Osteoblast (primary cell): ENCODE measurements around the gene MAPK9. TPM values are rescaled to one million over a fixed set of nuclear protein-coding genes. Genes with fewer than 3 reads are reported as not detected.

Experiments used
- DNase-seq: peaks from one replicate; pipeline ENCODE4 v3.0.0; 2011; ENCODE audit warnings: low spot score, mixed read lengths; ENCODE audit not compliant: insufficient read length; ENCODE audit errors: missing footprints
- H2AFZ ChIP-seq: 2 replicates; pipeline ENCODE4 v1.6.0; 2011; ENCODE audit warnings: mild to moderate bottlenecking, low read length
- H3K27ac ChIP-seq: 2 replicates; pipeline ENCODE4 v1.5.1; 2011; ENCODE audit warnings: mild to moderate bottlenecking, low read depth, low read length, moderate library complexity
- H3K27me3 ChIP-seq: 2 replicates; pipeline ENCODE4 v1.6.0; 2012; ENCODE audit warnings: mild to moderate bottlenecking, control low read depth, inconsistent platforms, low read length, moderate library complexity; ENCODE audit not compliant: insufficient read depth
- H3K36me3 ChIP-seq: 2 replicates; pipeline ENCODE4 v1.5.1; 2011; ENCODE audit warnings: mild to moderate bottlenecking, low read length, control low read depth, moderate library complexity; ENCODE audit not compliant: insufficient read depth
- H3K4me1 ChIP-seq: 2 replicates; pipeline ENCODE4 v1.5.1; 2011; ENCODE audit warnings: mild to moderate bottlenecking, low read length, control low read depth, moderate library complexity; ENCODE audit not compliant: insufficient read depth
- H3K4me2 ChIP-seq: 2 replicates; pipeline ENCODE4 v1.6.0; 2011; ENCODE audit warnings: mild to moderate bottlenecking, low read length; ENCODE audit not compliant: insufficient read depth
- H3K4me3 ChIP-seq: fragments of 200-600 bp; sonication (generic); 3 replicates; pipeline ENCODE4 v1.5.1; 2012; ENCODE audit warnings: mild to moderate bottlenecking, low read length, inconsistent platforms; ENCODE audit not compliant: insufficient read depth
- H3K79me2 ChIP-seq: 2 replicates; pipeline ENCODE4 v1.6.0; 2012; ENCODE audit warnings: mild to moderate bottlenecking, low read length, control low read depth, inconsistent platforms; ENCODE audit not compliant: insufficient read depth
- H3K9me3 ChIP-seq: 2 replicates; pipeline ENCODE4 v1.5.1; 2011; ENCODE audit warnings: low read depth, low read length, control low read depth
- H4K20me1 ChIP-seq: 2 replicates; pipeline ENCODE4 v1.6.0; 2012; ENCODE audit warnings: mild to moderate bottlenecking, low read length, control low read depth; ENCODE audit not compliant: insufficient read depth
- CTCF ChIP-seq: IDR thresholded peaks from 2 replicates; pipeline ENCODE4 v1.5.1; 2011; ENCODE audit warnings: mild to moderate bottlenecking, low read depth, low read length, moderate library complexity; ENCODE audit errors: extremely low read depth
- total RNA-seq: library from RNA; depleted of rRNA; stranded (reverse); fragments of >200 nt; gene quantifications from 2 replicates; pipeline ENCODE4 v1.2.3, GENCODE V29; 2012

Gene MAPK9
- total RNA-seq, 1 donor: 31.8 TPM

GRCh38 chr5:180291234-180291940, 496 bp downstream of the MAPK9 start:
- H3K9me3 ChIP-seq: no peaks in the 10 kb centered on the region
- H3K4me1 ChIP-seq: peaks cover 16% of the 10 kb centered on the region
- H3K27me3 ChIP-seq: no peaks in the 10 kb centered on the region
- peaks cover 25% of the 10 kb centered on the region for H4K20me1 ChIP-seq
- H3K4me2 ChIP-seq: peak overlapping the region; percentile 91
- H2AFZ ChIP-seq: peak overlapping the region; percentile 84
- peak; percentile 37 for DNase-seq
- peaks cover 50% of the 10 kb centered on the region for H3K79me2 ChIP-seq
- H3K4me3 ChIP-seq: peak overlapping the region; percentile 85
- no peaks in the 10 kb centered on the region for H3K36me3 ChIP-seq
- no peak for TF ChIP-seq CTCF
- H3K27ac ChIP-seq: no peak overlapping the region

- DNase-seq: no peak
- Histone ChIP-seq H3K27me3 (no peaks in the 10 kb centered on the region), H3K9me3 (no peaks in the 10 kb centered on the region), H3K4me2 (peak overlapping the region; percentile 91), H4K20me1 (peaks cover 25% of the 10 kb centered on the region), H3K27ac (no peak overlapping the region), H3K36me3 (no peaks in the 10 kb centered on the region), H2AFZ (peak overlapping the region; percentile 15), H3K4me3 (peak overlapping the region; percentile 85), H3K79me2 (peaks cover 52% of the 10 kb centered on the region), H3K4me1 (peaks cover 16% of the 10 kb centered on the region)
- TF ChIP-seq CTCF: no peak
Observed at GRCh38 chr5:180290568-180291233, 1.2 kb downstream of the MAPK9 start.

GRCh38 chr5:180289966-180290365, 1.9 kb downstream of the MAPK9 start:
- no peak overlapping the region for H3K27ac ChIP-seq
- no peak overlapping the region for H3K4me2 ChIP-seq
- H2AFZ ChIP-seq: no peak overlapping the region
- H3K27me3 ChIP-seq: no peaks in the 10 kb centered on the region
- H4K20me1 ChIP-seq: peaks cover 25% of the 10 kb centered on the region
- TF ChIP-seq CTCF: no peak
- peaks cover 16% of the 10 kb centered on the region for H3K4me1 ChIP-seq
- H3K79me2 ChIP-seq: peaks cover 57% of the 10 kb centered on the region
- H3K36me3 ChIP-seq: no peaks in the 10 kb centered on the region
- H3K9me3 ChIP-seq: no peaks in the 10 kb centered on the region
- no peak for DNase-seq
- H3K4me3 ChIP-seq: no peak overlapping the region

- Histone ChIP-seq H3K4me1 (peaks cover 16% of the 10 kb centered on the region), H4K20me1 (peaks cover 25% of the 10 kb centered on the region), H3K27ac (no peak overlapping the region), H3K4me3 (no peak overlapping the region), H3K4me2 (no peak overlapping the region), H3K36me3 (no peaks in the 10 kb centered on the region), H3K79me2 (peaks cover 63% of the 10 kb centered on the region), H3K27me3 (no peaks in the 10 kb centered on the region), H3K9me3 (no peaks in the 10 kb centered on the region), H2AFZ (no peak overlapping the region)
- no peak for TF ChIP-seq CTCF
- DNase-seq: no peak
Observed at GRCh38 chr5:180289433-180289832, 2.5 kb downstream of the MAPK9 start.
